HG03196 (cell line): ENCODE measurements around the gene ADAD1.

Source experiments
- ATAC-seq: cut with Tn5 transposase; IDR thresholded peaks from one replicate; pipeline ENCODE4 v1.9.1; 2021; ENCODE audit not compliant: unreplicated experiment

ADAD1 gene

GRCh38 chr4:122453384-122453995 is 74.7 kb downstream of the ADAD1 start:
- ATAC-seq = no peak

- no peak for ATAC-seq
Observed at GRCh38 chr4:122456231-122457116, 77.7 kb downstream of the ADAD1 start, which contains the start of gene IL2. Gene IL2 (minus strand): TSS chr4:122456725. CDS start chr4:122456440, 285 bp downstream.

- ATAC-seq = no peak
Observed at GRCh38 chr4:122458625-122459024, 79.8 kb downstream of the ADAD1 start.

- ATAC-seq = no peak
Observed at GRCh38 chr4:122469457-122469856, 90.6 kb downstream of the ADAD1 start.

- no peak for ATAC-seq
Observed at GRCh38 chr4:122475233-122475632, 96.4 kb downstream of the ADAD1 start.

- no peak for ATAC-seq
Observed at GRCh38 chr4:122476126-122476525, 97.3 kb downstream of the ADAD1 start.

GRCh38 chr4:122476745-122477144 is 97.9 kb downstream of the ADAD1 start:
- ATAC-seq = no peak
